H1 (cell line): ENCODE results near the gene GPR39. TPM values are rescaled to one million over a fixed set of nuclear protein-coding genes. Genes with fewer than 3 reads are reported as not detected.

Experiments used
- CTCF ChIA-PET: fragments of 300-600 bp; sonication (Branson Sonifier 250); formaldehyde crosslinking; loops from one replicate; lab custom pipeline; 2021; ENCODE audit not compliant: partially characterized antibody; lab: Charles Lee
- POLR2A ChIA-PET: fragments of 300-600 bp; sonication (Branson Sonifier 250); formaldehyde crosslinking; loops from one replicate; lab custom pipeline; 2021; ENCODE audit warnings: inconsistent platforms; ENCODE audit not compliant: partially characterized antibody; lab: Charles Lee
- DNase-seq, 2 experiments: peaks; one replicate each; pipeline versions ENCODE4 v3.0.0 to v3.0.0-alpha.2; 2010 to 2022; ENCODE audit warnings: low spot score in 2 of 2, low read depth in 1 of 2, mixed read lengths in 1 of 2
- FAIRE-seq: peaks from 2 replicates; lab custom pipeline; 2011; peaks lifted over from hg19 to GRCh38; lab: Jason Lieb, UNC
- H2AFZ ChIP-seq: 2 replicates; pipeline ENCODE4 v1.8.1; 2012; ENCODE audit warnings: low read length, inconsistent platforms
- H2AK5ac ChIP-seq: 2 replicates; pipeline ENCODE4 v1.6.1; 2013; ENCODE audit warnings: low read depth, low read length
- H2BK120ac ChIP-seq: replicated peaks from 2 replicates; pipeline ENCODE3; 2013; ENCODE audit warnings: low read depth, low read length, inconsistent platforms
- H2BK12ac ChIP-seq: 2 replicates; pipeline ENCODE4 v1.6.1; 2013; ENCODE audit warnings: low read depth, low read length
- H2BK15ac ChIP-seq: 2 replicates; pipeline ENCODE4 v1.6.1; 2013; ENCODE audit warnings: low read length
- H2BK20ac ChIP-seq: 2 replicates; pipeline ENCODE4 v1.6.1; 2013; ENCODE audit warnings: low read length
- H2BK5ac ChIP-seq: 2 replicates; pipeline ENCODE4 v1.6.1; 2013; ENCODE audit warnings: low read depth, low read length
- H3K14ac ChIP-seq: 2 replicates; pipeline ENCODE4 v1.6.1; 2013; ENCODE audit warnings: inconsistent platforms; ENCODE audit not compliant: insufficient read length
- H3K18ac ChIP-seq: 2 replicates; pipeline ENCODE4 v1.6.1; 2013; ENCODE audit warnings: low read length; ENCODE audit errors: extremely low read depth
- H3K23ac ChIP-seq: 2 replicates; pipeline ENCODE4 v1.6.1; 2013; ENCODE audit warnings: inconsistent platforms; ENCODE audit not compliant: insufficient read length
- H3K23me2 ChIP-seq: 2 replicates; pipeline ENCODE4 v1.6.1; 2013; ENCODE audit warnings: low read depth, low read length
- H3K27ac ChIP-seq: 2 replicates; pipeline ENCODE4 v1.6.1; 2011; ENCODE audit warnings: low read depth, low read length, inconsistent platforms
- H3K27me3 ChIP-seq, 4 experiments: replicated peaks in 1 of 4; 1 replicate in 1 of 4; 2 replicates in 3 of 4; pipeline versions ENCODE4 v1.6.1 to v1.8.1; 2011 to 2013; ENCODE audit warnings: low read length in 3 of 4, mild to moderate bottlenecking in 3 of 4, inconsistent platforms in 2 of 4, mixed read lengths in 2 of 4, moderate library complexity in 1 of 4; ENCODE audit not compliant: control insufficient read depth in 3 of 4, insufficient read depth in 3 of 4; ENCODE audit errors: extremely low read depth in 1 of 4
- H3K36me3 ChIP-seq, 4 experiments: 2 replicates each; pipeline versions ENCODE4 v1.6.1 to v1.8.1; 2011 to 2013; ENCODE audit warnings: mild to moderate bottlenecking in 4 of 4, low read length in 3 of 4, moderate library complexity in 2 of 4, control low read depth in 1 of 4, inconsistent platforms in 1 of 4; ENCODE audit not compliant: insufficient read depth in 4 of 4, control insufficient read depth in 2 of 4
- H3K4ac ChIP-seq: replicated peaks from 2 replicates; pipeline ENCODE3; 2013; ENCODE audit warnings: low read length, low read depth, mixed read lengths, inconsistent platforms; ENCODE audit not compliant: insufficient read length
- H3K4me1 ChIP-seq, 4 experiments: replicated peaks in 1 of 4; 1 replicate in 1 of 4; 2 replicates in 3 of 4; pipeline versions ENCODE4 v1.6.1 to v1.8.1; 2011 to 2013; ENCODE audit warnings: low read length in 3 of 4, inconsistent platforms in 2 of 4, mixed read lengths in 1 of 4; ENCODE audit not compliant: insufficient read depth in 4 of 4, control insufficient read depth in 3 of 4
- H3K4me2 ChIP-seq, 2 experiments: 2 replicates each; pipeline versions ENCODE4 v1.6.1 to v1.8.1; 2011 to 2013; ENCODE audit warnings: low read depth in 2 of 2, low read length in 2 of 2, control low read depth in 1 of 2, inconsistent platforms in 1 of 2, mild to moderate bottlenecking in 1 of 2; ENCODE audit not compliant: insufficient read depth in 1 of 2
- H3K4me3 ChIP-seq, 4 experiments: fragments of 200-600, 300-600 bp in 1 of 4; sonication (generic), shearing (Covaris generic), sonication (Bioruptor Twin) in 1 of 4; 2 replicates each; pipeline versions ENCODE4 v1.5.1 to v1.8.1; 2011 to 2016; ENCODE audit warnings: low read length in 4 of 4, low read depth in 3 of 4, control low read depth in 2 of 4, inconsistent platforms in 2 of 4, mild to moderate bottlenecking in 2 of 4, mixed read lengths in 1 of 4, moderate library complexity in 1 of 4; ENCODE audit not compliant: insufficient read depth in 2 of 4; ENCODE audit errors: extremely low read depth in 1 of 4
- H3K56ac ChIP-seq: replicated peaks from 2 replicates; pipeline ENCODE3; 2013; ENCODE audit warnings: low read depth, mild to moderate bottlenecking, mixed read lengths, low read length, inconsistent platforms; ENCODE audit not compliant: insufficient read length
- H3K79me1 ChIP-seq: 2 replicates; pipeline ENCODE4 v1.6.1; 2013; ENCODE audit warnings: low read depth, low read length, control low read depth
- H3K79me2 ChIP-seq, 2 experiments: 2 replicates each; pipeline versions ENCODE4 v1.6.1 to v1.8.1; 2012 to 2013; ENCODE audit warnings: low read length in 2 of 2, mild to moderate bottlenecking in 2 of 2, inconsistent platforms in 1 of 2; ENCODE audit not compliant: insufficient read depth in 2 of 2, control insufficient read depth in 1 of 2
- H3K9ac ChIP-seq, 4 experiments: replicated peaks in 1 of 4; 1 replicate in 1 of 4; 2 replicates in 3 of 4; pipeline versions ENCODE4 v1.6.1 to v1.8.1; 2011 to 2013; ENCODE audit warnings: low read depth in 3 of 4, low read length in 3 of 4, control low read depth in 2 of 4, mild to moderate bottlenecking in 2 of 4, moderate library complexity in 2 of 4, inconsistent platforms in 1 of 4; ENCODE audit errors: extremely low read depth in 1 of 4
- H3K9me3 ChIP-seq, 2 experiments: 2 replicates each; pipeline versions ENCODE4 v1.6.1 to v1.8.1; 2012 to 2013; ENCODE audit warnings: mild to moderate bottlenecking in 2 of 2, moderate library complexity in 2 of 2, control low read depth in 1 of 2, inconsistent platforms in 1 of 2, low read depth in 1 of 2, low read length in 1 of 2, mixed read lengths in 1 of 2; ENCODE audit not compliant: insufficient read depth in 2 of 2
- H4K20me1 ChIP-seq, 2 experiments: replicated peaks in 1 of 2; 2 replicates each; pipeline versions ENCODE3 to v1.8.1; 2011 to 2013; ENCODE audit warnings: inconsistent platforms in 2 of 2, low read length in 2 of 2, mild to moderate bottlenecking in 1 of 2; ENCODE audit not compliant: insufficient read depth in 2 of 2, control insufficient read depth in 1 of 2
- H4K5ac ChIP-seq: 2 replicates; pipeline ENCODE4 v1.6.1; 2013; ENCODE audit warnings: low read length, low read depth, mixed read lengths, inconsistent platforms; ENCODE audit not compliant: insufficient read length
- H4K8ac ChIP-seq: 2 replicates; pipeline ENCODE4 v1.8.0; 2013; ENCODE audit warnings: mild to moderate bottlenecking, moderate library complexity, low read length, inconsistent platforms; ENCODE audit not compliant: insufficient read depth; ENCODE audit errors: extremely low read depth
- H4K91ac ChIP-seq: replicated peaks from 2 replicates; pipeline ENCODE3; 2013; ENCODE audit warnings: low read length, mixed read lengths, inconsistent platforms; ENCODE audit not compliant: insufficient read length
- RFX5 ChIP-seq: IDR thresholded peaks from 2 replicates; pipeline ENCODE4 v1.6.1; 2011; ENCODE audit warnings: low read depth, low read length, improper control_type of control experiment, borderline replicate concordance
- USF2 ChIP-seq: IDR thresholded peaks from 2 replicates; pipeline ENCODE4 v1.6.1; 2011; ENCODE audit warnings: low read length, improper control_type of control experiment
- WGBS, 2 experiments: shearing (Covaris generic) in 1 of 2; methylation state at CpG; one replicate each; pipeline versions ENCODE4 v1.1.6 to v1.1.7; 2013 to 2015; ENCODE audit warnings: low lambda C conversion rate in 2 of 2, mixed read lengths in 2 of 2, inconsistent platforms in 1 of 2, low coverage in 1 of 2, missing lambda C conversion rate in 1 of 2; ENCODE audit not compliant: insufficient replicate concordance in 2 of 2, insufficient coverage in 1 of 2, insufficient read length in 1 of 2; ENCODE audit errors: extremely low coverage in 1 of 2, missing lambda C conversion rate in 1 of 2; 5-methylcytosine and 5-hydroxymethylcytosine counted together
- polyA plus RNA-seq, 7 experiments: library from polyadenylated mRNA; depleted of rRNA in 3 of 7; stranded (reverse) in 5 of 7; unstranded in 2 of 7; fragments of >200 nt in 5 of 7; fragments of 200-250 nt in 2 of 7; gene quantifications; 1 replicate in 5 of 7; 2 replicates in 1 of 7; 4 replicates in 1 of 7; pipeline versions ENCODE4 v1.2.1 to v1.2.3, GENCODE V29; 2011 to 2013; ENCODE audit warnings: missing spikeins in 2 of 7, mixed read lengths in 2 of 7
- total RNA-seq: library from RNA; stranded (reverse); fragmentation: NEBNext Ultra II Directional; extraction: Animal tissue kit (Norgen Biotek cat#: 25700); gene quantifications from 2 replicates; pipeline ENCODE4 v1.2.1, GENCODE V29; 2021

GPR39 gene
- total and polyA plus RNA-seq, 2 of the 8 experiments (the other 6 are each of a cell fraction or from before 2014, with no cell fraction given) = 0.63 to 2.7 TPM

- Histone ChIP-seq H3K56ac (no peak overlapping the region), H3K18ac (no peak overlapping the region; the same call in 1 of the 2 replicates), H2BK15ac (no peak overlapping the region), H3K9me3 (no peaks in the 10 kb centered on the region), H2BK120ac (no peak overlapping the region), H3K4me2 (no peak overlapping the region), H4K91ac (no peak overlapping the region), H3K27ac (no peak overlapping the region), H3K27me3 (no peaks in the 10 kb centered on the region), H3K4me1 (peaks cover 0 to 4% (median 0%) of the 10 kb centered on the region in 4 experiments; a peak in 2 of 7 replicates), H2BK20ac (no peak overlapping the region), H2BK5ac (no peak overlapping the region), H3K23ac (no peak overlapping the region), H3K14ac (no peak overlapping the region), H3K4ac (no peak overlapping the region), H4K5ac (no peak overlapping the region), H3K36me3 (no peaks in the 10 kb centered on the region), H4K8ac (no peak overlapping the region), H2AK5ac (no peak overlapping the region), H2AFZ (no peak overlapping the region), H3K9ac (no peak overlapping the region), H2BK12ac (no peak overlapping the region), H3K79me1 (no peaks in the 10 kb centered on the region), H3K4me3 (no peak overlapping the region), H4K20me1 (no peaks in the 10 kb centered on the region), H3K79me2 (no peaks in the 10 kb centered on the region), H3K23me2 (no peaks in the 10 kb centered on the region)
- TF ChIP-seq USF2 (no peak), RFX5 (no peak)
- CTCF ChIA-PET = no interaction called here
- DNase-seq (no peak), FAIRE-seq (no peak)
- POLR2A ChIA-PET = no interaction called here
- 74% methylated on average over 4 of the region's 4 CpGs; no CpG with 5 or more reads in 1 of the 2 experiments for WGBS, 2 experiments
These were observed 106.3 kb downstream of the GPR39 start for GRCh38 chr2:132522901-132523300.
